Putamen (tissue), 1 donor: Measurements from ENCODE around the gene PPFIA1.

Experiments
- DNase-seq: peaks from one replicate; pipeline ENCODE4 v3.0.0-alpha.2; 2016; ENCODE audit warnings: low spot score

Gene PPFIA1

GRCh38 chr11:70270104-70270876 lies at the start of gene PPFIA1:
PPFIA1 (plus strand) TSS chr11:70270690; CDS start chr11:70272173, 1,483 bp downstream.
- DNase-seq = peak; percentile 94

GRCh38 chr11:70220920-70221319 lies 49.6 kb upstream of the PPFIA1 start:
- no peak for DNase-seq

GRCh38 chr11:70225681-70226177 lies 44.8 kb upstream of the PPFIA1 start:
- no peak for DNase-seq

GRCh38 chr11:70226183-70226582 lies 44.3 kb upstream of the PPFIA1 start:
- no peak for DNase-seq

GRCh38 chr11:70226967-70227366 lies 43.5 kb upstream of the PPFIA1 start:
- DNase-seq = no peak

GRCh38 chr11:70229737-70230136 lies 40.8 kb upstream of the PPFIA1 start:
- no peak for DNase-seq

- no peak for DNase-seq
These were observed 40.2 kb upstream of the PPFIA1 start for GRCh38 chr11:70230151-70230839.

- DNase-seq = no peak
These were observed 39.4 kb upstream of the PPFIA1 start for GRCh38 chr11:70230840-70231710.

- DNase-seq = no peak
These were observed 37.5 kb upstream of the PPFIA1 start for GRCh38 chr11:70233034-70233433.

- no peak for DNase-seq
These were observed 37.0 kb upstream of the PPFIA1 start for GRCh38 chr11:70233511-70233934.

- no peak for DNase-seq
These were observed 36.5 kb upstream of the PPFIA1 start for GRCh38 chr11:70233962-70234361.

- DNase-seq = no peak
These were observed 30.2 kb upstream of the PPFIA1 start for GRCh38 chr11:70240337-70240736.

GRCh38 chr11:70241709-70242108 lies 28.8 kb upstream of the PPFIA1 start:
- DNase-seq = no peak

GRCh38 chr11:70242885-70243284 lies 27.6 kb upstream of the PPFIA1 start:
- no peak for DNase-seq

GRCh38 chr11:70243912-70244652 lies 26.4 kb upstream of the PPFIA1 start:
- no peak for DNase-seq

- DNase-seq = no peak
These were observed 25.8 kb upstream of the PPFIA1 start for GRCh38 chr11:70244698-70245097.

- no peak for DNase-seq
These were observed 24.3 kb upstream of the PPFIA1 start for GRCh38 chr11:70246196-70246595.

GRCh38 chr11:70247042-70247709 lies 23.3 kb upstream of the PPFIA1 start:
- no peak for DNase-seq

GRCh38 chr11:70247710-70248072 lies 22.8 kb upstream of the PPFIA1 start:
- no peak for DNase-seq

- no peak for DNase-seq
These were observed 19.4 kb upstream of the PPFIA1 start for GRCh38 chr11:70250876-70251658.
